HL-60 (cell line): Measurements from ENCODE around the gene RAVER1.

Experiments
- DNase-seq, 2 experiments: peaks; one replicate each; pipeline ENCODE4 v3.0.0-alpha.2; 2010 to 2020; ENCODE audit warnings: low read depth in 1 of 2, low spot score in 1 of 2
- H3K27ac ChIP-seq: fragments of 250-450 bp; sonication (Bioruptor Pico); replicated peaks from 2 replicates; pipeline ENCODE4 v1.5.1; 2020; ENCODE audit warnings: mild to moderate bottlenecking, moderate library complexity
- H3K27me3 ChIP-seq: fragments of 250-450 bp; sonication (Bioruptor Pico); 2 replicates; pipeline ENCODE4 v1.5.1; 2021; ENCODE audit warnings: mild to moderate bottlenecking, moderate library complexity; ENCODE audit not compliant: insufficient read depth, poor library complexity, severe bottlenecking
- H3K4me3 ChIP-seq: replicated peaks from 2 replicates; pipeline ENCODE4 v1.5.1; 2011; ENCODE audit warnings: mild to moderate bottlenecking, control low read depth, low read length; ENCODE audit not compliant: insufficient read depth
- CTCF ChIP-seq: IDR thresholded peaks from one replicate; pipeline ENCODE4 v1.5.1; 2011; ENCODE audit warnings: low read length, control low read depth, inconsistent platforms; ENCODE audit not compliant: insufficient read depth
- GABPA ChIP-seq: IDR thresholded peaks from 2 replicates; pipeline ENCODE4 v1.6.1; 2012; ENCODE audit warnings: low read depth
- POLR2AphosphoS5 ChIP-seq: IDR thresholded peaks from 2 replicates; pipeline ENCODE4 v1.6.1; 2012; ENCODE audit warnings: low read depth
- REST ChIP-seq: IDR thresholded peaks from 2 replicates; pipeline ENCODE4 v1.6.1; 2012; ENCODE audit warnings: low read depth; ENCODE audit not compliant: insufficient replicate concordance
- SPI1 ChIP-seq: IDR thresholded peaks from 2 replicates; pipeline ENCODE4 v1.6.1; 2012; ENCODE audit warnings: low read depth, mild to moderate bottlenecking, borderline replicate concordance

Gene RAVER1

DNA sequence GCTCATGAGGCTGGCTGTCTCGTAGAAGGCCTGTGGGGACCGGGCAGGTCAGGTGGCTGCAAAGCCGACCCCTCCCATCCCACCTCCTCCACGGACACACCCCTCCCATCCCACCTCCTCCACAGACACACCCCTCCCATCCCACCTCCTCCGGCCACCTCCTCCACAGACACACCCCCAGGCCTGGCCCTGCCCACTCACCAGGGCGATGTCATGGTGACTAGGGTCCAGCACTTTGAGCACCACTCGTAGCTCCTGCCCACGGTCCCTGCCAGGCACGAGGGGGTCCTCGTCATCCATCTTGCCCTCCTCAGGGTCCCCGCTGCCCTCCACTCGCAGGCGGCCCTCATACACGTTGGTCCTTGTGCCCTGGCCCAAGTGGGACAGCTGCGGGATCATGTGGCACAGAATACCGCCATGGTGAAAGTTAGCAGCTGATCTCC is 28.3 kb upstream of the RAVER1 start:
- no peak overlapping the region for H3K4me3 ChIP-seq
- H3K27ac ChIP-seq = no peak overlapping the region
- TF ChIP-seq SPI1 = no peak
- no peak for TF ChIP-seq CTCF
- TF ChIP-seq GABPA = no peak
- no peak for TF ChIP-seq POLR2AphosphoS5
- no peak for TF ChIP-seq REST
- DNase-seq = no peak
- no peaks in the 10 kb centered on the region for H3K27me3 ChIP-seq

GRCh38 chr19:10356431-10356830 is 23.1 kb upstream of the RAVER1 start:
- H3K27ac ChIP-seq = no peak overlapping the region
- no peak overlapping the region for H3K4me3 ChIP-seq
- H3K27me3 ChIP-seq = no peaks in the 10 kb centered on the region
- no peak for DNase-seq
- TF ChIP-seq POLR2AphosphoS5 = no peak
- TF ChIP-seq CTCF = no peak
- no peak for TF ChIP-seq GABPA
- no peak for TF ChIP-seq SPI1
- no peak for TF ChIP-seq REST

GRCh38 chr19:10353793-10354391 is 20.6 kb upstream of the RAVER1 start:
- no peaks in the 10 kb centered on the region for H3K27me3 ChIP-seq
- H3K4me3 ChIP-seq = no peak overlapping the region
- DNase-seq = no peak
- TF ChIP-seq GABPA (no peak), POLR2AphosphoS5 (no peak), CTCF (no peak), REST (no peak), SPI1 (no peak)
- H3K27ac ChIP-seq = no peak overlapping the region
